ENCODE results near the gene NKX6-2.
"Not testable (repeated sequence)": the region's sequence is repeated elsewhere in the genome, so short reads cannot be mapped to it uniquely, and the experiment has no call there.

The NKX6-2 gene

DNA sequence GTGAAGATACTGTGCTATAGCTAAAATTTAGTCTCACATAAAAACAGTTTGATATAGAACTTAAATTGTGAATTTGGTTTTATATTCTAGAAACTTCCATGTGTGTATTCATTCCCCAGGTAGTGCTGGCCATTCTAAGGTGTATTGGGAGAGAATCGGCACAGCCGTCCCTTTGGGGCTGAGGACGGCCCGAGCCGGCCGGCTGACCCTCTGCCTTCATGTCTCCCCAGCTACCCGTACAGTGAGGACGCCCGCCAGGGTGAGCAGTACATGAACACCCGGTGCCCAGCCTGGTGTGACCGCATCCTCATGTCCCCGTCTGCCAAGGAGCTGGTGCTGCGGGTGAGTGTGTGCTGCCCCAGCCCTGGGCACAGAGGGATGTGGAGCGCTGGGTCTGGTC is 8.5 kb downstream of the NKX6-2 start:
- no peak for FAIRE-seq

DNA sequence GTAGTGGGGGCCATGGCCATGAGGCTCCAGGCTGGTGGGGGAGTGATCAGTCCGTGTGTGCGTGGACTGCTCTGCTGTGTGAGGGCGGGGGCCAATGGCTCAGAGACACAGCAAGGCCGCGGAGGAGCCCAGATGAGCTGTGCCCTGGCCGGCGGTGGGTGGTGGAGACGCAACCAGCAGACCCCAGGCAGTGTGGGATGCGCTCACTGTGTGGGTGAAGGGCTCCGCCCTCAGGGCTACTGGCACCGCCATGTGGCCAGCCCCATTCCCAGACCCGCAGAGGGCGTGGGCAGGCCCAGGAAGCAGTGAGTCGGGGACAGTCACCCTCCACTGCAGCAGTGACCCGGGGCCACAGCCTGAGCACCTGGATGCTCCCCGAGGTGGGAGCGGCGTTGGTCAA is 9.1 kb downstream of the NKX6-2 start:
- no peak for FAIRE-seq

DNA sequence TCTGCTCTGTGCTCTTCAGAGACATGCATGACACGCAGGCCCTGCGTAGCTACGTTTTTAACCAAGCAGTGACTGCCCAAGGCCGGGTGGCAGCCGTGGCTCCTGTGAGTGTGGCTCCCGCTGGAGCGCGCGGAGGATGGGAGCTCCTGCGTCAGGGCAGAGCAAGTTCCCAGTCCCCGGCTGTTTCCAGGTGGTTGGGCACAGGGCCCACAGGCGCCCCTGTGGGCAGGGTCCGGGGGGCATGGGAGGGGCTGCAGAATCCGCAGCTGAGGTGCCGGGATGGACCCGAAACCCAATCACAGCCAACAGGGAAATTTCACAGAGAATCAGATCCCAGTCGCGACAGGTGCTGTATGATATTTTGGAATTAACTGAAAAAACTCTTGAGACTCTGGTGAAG is 9.8 kb downstream of the NKX6-2 start:
- FAIRE-seq, result no peak

DNA sequence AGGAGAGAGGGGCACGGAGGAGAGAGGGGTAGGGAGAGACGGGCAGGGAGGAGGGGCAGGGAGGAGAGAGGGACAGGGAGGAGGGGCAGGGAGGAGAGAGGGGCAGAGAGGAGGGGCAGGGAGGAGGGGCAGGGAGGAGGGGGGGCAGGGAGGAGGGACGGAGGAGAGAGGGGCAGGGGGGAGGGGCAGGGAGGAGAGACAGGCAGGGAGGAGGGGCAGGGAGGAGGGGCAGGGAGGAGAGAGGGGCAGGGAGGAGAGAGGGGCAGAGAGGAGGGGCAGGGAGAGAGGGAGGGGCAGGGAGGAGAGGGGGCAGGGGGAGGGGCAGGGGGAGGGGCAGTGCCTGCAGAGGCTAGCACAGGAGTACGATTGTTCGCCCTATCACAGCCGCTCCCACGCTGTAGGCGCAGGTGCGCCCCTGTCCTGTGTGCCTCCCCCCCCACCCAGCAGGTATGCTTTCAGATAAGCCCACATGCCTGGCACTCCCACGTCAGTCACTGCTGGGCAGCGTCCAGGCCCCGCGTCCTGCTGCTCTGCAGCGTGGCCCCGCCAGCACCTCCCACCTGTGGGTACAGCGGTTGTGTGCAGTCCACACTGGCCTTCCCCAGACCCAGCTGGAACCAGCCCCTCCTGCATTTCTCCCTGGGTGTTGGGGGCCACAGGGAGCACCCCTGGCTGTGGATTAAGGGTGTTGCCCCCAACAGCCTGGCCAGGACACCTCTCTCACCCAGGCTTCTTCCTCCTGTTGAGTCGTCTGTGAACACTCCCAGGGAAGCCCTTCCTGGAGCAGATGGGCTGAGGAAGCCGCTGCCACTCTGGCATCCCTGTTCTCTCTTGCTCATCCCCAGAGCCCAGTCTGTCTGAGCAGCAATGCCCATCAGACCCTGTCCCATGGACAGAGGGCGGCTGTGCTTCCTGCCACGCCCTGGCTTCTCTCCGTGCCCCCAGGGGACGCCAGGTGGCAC is 10.8 kb downstream of the NKX6-2 start:
- no peak for FAIRE-seq

DNA sequence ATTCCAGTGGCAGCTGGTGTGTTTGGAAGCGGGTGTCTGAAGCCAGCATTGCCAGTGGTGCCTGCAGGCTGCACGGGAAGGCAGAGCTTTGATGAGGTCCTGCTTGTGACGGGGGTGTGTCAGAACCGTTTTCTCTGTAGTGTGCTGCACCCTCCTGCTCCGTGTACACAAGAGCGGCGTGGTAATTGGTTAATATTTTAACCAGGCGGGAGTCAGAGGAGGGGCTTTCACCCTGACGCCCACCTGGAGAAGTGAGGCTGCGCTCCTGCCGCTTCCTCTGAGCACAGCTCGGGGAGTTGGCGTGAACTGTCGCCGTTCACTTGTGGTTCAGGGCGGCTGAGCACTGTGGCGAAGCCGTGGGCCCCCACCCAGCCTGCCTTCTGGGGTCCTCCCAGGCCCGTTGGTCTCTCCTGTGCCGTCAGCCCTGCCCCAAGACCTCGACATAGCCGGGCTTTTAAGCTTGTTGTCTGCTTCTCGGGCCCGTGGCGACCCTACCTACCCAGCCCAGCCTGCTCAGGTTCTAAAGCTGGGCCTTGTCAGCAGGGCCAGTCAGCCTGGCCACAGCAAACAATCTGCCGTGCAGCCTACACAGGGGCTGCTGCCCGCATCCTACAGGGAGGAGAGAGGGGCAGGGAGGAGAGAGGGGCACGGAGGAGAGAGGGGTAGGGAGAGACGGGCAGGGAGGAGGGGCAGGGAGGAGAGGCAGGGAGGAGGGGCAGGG is 11.6 kb downstream of the NKX6-2 start:
- FAIRE-seq, result no peak

DNA sequence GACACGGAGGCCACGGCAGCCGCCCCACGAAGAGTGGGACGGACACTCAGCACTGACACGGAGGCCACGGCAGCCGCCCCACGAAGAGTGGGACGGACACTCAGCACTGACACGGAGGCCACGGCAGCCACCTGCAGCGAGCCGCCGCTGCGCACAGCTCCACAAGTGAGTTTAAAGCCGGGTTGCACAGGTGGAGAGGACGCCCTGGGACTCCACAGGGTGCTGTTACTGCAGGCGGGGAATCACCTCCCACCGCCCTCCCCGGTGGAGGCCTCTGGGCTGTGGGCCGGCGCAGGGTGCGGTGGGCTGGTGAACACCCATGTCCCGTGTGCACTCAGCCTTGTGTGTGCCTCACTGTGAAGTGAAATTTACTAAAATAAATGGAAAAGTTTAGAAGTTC is 13.1 kb downstream of the NKX6-2 start:
- FAIRE-seq, result not testable (repeated sequence)

DNA sequence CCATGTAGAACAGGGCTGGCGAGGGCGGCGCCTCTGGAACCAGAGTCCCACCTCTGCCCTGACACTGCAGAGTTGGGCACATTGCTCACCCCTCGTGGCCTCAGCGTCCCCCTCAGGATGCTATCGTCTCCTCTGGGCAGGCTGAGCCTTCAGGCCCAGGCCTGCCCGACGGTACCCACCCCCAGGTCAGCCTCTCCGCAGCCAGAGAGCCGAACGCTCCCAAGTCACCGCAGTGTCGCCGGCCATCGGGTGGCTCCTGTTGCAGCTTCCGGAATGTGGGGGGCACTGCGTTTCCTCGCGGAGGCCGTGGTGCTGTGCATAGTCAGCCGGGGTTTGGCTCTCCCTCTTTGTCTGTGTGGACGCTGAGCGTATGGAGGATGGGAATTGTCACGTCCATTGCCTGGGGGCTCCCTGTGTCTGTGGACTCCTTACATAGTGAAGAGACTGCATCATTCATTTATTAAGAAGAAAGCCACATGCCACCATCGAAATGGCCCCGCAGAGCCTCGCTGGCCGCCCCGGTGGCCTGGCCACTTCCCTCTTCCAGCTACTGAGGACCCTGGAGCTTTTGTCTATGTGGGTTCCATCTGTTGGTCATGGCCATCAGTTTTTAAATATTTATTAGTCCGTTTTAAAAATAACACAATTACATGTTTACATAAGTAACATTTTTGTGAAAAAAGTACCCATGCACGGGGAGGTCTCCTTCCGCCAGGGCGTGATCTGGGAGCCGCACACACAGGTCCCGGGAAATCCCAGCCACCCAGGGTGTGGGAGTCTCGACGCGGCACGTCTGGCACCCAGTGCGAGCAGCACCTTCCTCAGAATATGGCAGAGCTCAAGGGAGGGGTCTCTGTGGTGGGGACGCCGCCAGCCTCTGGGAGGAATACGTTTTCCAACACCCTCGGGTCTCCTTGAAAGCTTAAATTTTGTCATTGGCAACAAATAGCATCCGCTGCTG is 15.6 kb downstream of the NKX6-2 start:
- FAIRE-seq, result no peak

DNA sequence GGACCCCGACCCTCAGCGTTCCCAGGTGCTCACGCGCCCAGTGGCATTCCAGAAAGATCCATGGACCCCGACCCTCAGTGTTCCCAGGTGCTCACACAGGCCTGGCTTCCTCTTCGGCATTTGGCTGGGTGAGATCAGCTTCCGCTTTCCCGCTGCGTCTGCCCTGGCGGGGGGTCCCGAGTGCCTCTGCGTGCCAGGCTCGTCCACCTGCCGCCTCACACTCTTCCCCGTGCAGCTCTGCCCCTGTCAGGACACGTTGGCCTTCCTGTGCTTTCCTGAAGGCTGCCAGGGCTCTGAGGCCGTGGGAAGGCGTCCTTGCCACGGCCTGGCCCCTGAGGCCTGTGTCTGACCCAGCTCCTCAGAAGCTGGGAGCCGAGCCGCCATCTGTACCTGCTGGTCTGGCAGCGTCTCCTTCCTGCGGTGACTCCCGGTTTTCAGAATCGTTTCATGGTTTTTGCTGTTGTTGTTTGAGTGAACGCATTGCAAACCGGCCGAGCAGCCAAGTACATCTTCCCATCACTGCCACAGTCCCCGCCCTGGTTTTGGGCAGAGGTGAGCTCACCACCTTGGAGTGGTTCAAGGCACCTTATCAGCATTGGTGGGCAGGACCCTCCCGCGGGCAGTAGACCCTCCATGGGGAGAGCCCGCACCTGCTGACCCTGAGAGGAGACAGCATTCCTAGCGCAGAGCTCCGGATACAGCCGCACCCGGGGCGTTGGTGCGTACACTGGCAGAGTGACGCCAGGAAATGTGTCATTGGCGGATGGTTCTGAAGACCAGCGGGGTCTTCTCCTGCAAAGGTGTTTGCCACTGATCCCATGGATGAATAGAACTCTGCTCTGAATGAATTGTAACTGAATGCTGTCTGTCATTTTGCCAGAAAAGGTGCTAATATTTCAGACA is 17.4 kb downstream of the NKX6-2 start:
- FAIRE-seq, result no peak

DNA sequence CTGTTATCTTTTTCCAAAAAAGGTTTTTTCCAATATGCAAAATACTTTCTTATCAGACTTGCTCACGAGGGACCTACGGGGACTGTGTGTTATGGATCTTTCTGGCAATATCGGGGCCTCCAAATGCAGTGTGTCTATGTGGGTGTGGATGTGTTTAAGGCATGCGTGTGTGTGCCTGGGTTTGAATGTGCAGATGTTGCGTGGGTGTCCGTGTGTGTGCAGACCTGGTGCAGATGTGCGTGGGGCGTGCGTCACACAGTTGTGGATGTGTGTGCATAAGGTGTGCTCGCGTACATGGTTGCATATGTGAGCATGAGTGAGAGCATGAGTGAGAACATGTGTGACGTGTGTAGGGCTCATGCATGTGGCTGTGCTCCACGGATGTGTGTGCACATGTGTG is 19.7 kb downstream of the NKX6-2 start:
- FAIRE-seq, result no peak

DNA sequence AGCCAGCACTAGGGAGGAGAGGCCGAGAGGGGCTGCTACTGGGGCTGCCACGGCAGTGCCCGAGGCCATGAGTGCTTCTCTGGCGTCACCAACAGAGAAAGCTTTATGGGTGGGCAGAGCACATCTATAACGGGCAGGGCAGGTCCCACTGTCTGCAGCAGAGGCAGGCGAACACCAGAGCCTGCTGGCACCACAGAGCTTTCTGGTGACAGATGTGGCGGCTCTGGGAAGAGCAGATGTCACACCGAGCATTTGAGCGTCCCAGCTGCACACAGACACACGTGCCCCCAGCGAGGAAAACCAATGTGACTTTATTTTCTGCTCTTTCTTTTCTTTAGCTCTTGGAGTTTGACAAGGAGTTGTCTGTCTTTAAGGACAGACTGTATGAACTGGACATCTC is 20.5 kb downstream of the NKX6-2 start:
- no peak for FAIRE-seq

DNA sequence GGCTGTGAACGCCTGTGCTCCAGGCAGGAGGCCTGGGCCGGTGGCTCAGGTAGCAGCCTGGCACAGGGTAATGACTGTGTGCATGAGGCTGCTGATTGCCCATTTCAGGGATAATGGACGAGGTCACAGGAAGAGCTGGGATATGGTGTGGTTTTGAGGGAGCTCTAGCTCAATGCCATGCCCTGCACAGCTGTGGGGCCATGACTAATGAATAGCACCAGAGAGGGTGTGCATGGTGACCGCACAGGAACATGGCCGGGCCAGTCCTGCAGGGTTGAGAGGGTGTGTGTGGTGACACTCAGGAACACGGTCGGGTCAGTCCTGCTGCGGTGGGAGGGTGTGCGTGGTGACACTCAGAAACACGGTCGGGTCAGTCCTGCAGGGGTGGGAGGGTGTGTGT is 21.8 kb downstream of the NKX6-2 start:
- FAIRE-seq, result no peak

DNA sequence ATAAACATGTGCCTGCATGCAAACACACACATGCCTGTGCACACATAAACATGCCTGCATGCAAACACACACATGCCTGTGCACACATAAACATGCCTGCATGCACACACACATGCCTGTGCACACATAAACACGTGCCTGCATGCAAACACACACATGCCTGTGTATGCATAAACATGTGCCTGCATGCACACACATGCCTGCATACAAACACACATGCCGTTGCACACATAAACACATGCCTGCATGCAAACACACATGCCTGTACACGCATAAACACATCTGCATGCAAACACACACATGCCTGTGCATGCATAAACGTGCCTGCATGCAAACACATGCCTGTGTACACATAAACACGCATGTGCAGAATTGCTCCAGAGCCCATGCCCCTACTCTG is 22.4 kb downstream of the NKX6-2 start:
- no peak for FAIRE-seq

DNA sequence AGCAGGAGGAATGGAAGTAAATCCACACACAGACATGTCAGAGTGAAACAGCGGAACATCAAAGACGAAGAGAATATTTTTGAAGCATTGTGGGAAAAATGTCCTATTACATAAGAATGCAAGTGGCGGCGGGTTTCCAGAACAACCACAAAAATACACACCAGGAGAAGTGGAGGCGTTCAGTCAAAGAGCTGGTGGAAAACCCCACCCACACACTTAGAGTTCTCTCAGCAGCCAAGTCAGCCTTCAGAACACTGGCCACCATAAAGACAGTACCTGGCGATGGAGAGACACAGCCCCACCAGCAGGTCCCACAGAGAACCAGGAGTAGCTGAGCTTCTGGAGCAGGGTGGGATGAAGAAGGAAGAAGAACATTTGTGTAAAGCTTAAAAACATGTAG is 23.7 kb downstream of the NKX6-2 start:
- FAIRE-seq, result no peak

DNA sequence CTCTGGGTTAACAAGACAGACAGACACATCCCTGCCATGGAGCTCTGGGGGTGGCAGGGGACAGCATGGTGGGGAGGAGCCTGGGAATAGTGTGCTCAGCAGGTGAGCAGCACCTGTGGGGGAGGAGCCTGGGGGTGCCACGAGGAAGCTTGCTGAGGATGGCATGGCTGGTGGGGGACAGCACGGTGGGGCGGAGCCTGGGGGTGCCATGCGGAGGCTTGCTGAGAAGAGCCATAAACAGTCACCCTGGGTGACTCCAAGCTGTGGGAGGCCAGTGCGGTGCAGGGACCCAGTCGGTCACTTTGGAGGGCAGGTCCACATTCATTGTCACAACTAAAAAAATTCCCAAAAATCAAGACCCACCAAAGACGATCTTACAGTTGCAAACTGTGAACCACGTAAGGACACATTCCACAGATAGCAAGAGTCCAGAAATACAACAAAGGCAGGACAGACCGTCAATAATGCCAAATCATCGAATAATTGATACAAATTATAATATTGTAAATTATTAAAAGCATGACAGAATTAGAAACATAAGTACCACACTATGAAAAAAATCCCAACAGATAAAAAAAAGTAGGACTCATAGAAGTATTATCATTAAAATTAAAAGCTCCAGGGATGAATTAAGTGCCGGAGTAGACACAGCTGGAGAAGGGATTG is 24.4 kb downstream of the NKX6-2 start:
- no peak for FAIRE-seq

DNA sequence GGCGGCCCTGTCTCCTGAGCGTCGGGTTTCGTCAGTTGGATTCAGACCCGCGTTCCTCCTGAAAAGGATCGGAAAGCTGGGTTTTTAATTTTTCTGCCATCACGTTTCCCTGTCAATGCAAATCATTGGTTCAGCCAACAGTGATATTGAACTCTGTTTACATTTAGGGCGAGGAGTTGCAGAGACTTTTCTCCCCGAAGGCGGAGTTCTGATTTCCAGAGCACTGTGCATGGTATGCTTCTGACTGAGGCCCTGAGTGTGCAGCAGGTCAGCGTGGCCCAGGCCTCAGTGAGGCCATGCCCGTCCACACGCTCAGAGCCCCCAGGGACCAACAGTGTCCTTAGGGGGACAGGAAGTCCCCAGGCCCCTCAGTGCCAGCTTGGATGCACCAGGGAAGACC is 27.1 kb downstream of the NKX6-2 start:
- no peak for FAIRE-seq

DNA sequence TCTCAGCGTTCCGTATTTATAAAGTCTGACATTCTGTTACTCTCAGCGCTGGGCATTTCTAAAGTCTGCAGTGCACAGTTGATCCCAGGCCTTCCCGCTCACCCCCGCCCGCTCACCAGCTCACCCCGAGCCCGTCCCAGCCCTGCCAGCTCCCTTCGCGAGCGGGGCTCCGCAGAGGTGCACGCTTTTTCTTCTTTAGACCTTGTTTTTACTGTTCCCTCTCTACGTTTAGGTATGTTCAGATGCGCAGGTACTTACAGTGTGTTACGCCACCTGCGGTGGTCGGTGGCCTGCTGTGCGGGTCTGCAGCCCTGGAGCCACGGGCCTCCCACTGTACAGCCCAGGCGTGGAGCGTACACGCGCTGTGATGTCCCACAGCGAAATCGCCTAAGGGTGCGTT is 28.8 kb downstream of the NKX6-2 start:
- FAIRE-seq, result no peak

DNA sequence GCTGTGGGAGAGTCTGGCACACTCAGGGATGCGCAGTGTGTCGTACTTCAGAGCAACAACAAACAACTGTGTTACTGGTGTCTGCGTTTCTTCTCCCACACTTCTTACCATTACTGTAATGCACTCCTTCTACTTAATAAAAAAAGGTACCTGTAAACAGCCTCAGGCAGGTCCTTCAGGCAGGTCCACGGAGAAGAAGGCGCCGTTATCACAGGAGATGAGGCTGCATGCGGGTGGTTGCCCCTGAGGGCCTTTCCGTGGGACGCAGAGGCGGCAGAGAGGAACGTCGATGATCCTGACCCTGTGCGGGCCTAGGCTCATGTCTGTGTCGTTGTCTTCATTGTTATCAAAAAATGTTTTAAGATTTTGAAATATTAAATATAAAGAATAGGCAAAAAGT is 29.4 kb downstream of the NKX6-2 start:
- no peak for FAIRE-seq

DNA sequence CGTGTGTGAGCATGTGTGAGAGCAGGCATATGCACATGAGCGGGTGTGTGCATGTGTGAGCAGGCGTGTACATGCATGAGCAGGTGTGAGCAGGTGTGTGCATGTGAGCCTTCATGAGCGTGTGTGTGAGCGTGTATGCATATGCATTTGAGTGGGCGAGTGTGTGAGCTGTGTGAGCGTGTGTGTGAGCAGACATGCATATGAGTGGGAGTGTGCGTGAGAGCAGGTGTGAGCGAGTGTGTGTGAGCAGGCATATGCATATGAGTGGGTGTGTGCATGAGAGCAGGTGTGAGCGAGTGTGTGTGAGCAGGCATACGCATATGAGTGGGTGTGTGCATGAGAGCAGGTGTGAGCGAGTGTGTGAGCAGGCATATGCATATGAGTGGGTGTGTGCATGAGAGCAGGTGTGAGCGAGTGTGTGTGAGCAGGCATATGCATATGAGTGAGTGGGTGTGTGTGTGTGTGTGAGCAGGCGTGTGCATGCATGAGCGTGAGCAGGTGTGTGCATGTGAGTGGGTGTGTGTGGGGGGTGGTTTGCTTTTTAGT is 30.7 kb downstream of the NKX6-2 start:
- no peak for FAIRE-seq

DNA sequence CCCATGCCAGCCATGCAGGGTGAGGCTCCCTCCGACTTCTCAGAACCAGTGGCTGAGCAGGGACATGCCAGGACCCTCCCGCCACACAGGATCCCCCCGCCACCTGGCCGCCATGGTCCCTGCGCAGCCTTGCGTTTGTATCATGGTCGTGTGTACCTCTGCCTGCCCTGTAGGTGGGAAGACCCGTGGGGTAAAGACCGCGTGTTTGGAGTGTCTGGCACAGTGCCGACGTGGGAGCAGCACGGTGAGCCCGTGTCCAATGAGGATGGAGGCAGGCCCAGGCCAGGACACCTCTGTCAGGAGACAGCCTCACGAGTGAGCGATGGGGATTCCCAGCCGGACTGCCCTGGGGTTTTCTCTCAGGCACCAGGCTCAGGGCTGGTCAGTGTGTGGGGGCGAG is 31.9 kb downstream of the NKX6-2 start:
- no peak for FAIRE-seq

DNA sequence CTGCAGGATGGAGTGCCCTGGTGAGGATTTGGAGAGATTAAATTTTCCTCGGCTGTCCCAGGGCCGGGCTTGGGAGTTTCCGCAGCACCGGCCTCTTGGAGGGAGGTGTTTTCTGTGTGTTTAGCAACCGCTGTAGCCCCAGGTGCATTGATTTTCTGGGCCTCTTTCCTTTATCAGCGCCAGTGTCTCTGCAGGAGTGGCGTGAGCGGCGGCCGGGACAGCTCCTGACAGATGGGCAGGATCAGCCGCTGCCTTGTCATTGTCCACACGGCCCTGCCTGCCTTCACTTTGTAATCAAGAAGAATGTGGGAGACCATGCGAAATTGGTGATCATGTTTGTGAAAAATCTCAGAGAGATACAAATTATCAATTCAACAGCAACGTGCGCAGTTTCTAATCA is 32.4 kb downstream of the NKX6-2 start:
- FAIRE-seq, result no peak

DNA sequence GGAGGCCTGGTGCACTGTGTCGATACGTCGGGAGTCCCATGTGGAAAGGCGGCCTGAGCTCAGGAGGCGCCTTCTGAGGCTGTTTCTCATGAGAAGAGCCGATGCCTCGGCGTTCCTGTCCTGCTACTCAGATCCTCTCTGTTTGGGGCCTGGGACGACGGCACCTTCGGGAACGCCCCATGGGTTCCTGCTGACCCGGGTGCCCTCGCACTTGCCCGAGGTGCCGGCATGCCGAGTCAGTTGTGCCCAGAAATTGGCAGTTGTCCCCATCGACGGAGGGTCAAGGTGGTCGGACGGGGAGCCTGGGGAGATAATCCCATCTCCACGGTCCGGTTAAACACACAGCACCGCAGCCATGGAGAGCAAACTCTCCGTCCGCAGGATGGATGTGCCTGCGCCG is 33.0 kb downstream of the NKX6-2 start:
- no peak for FAIRE-seq
